Activated CD4-positive, alpha-beta T cell treated with anti-CD3 and anti-CD28 coated beads for 24 hours (primary cell): ENCODE measurements around the gene ZIC2.

ENCODE experiments used
- DNase-seq, 2 donors: peaks; one replicate each; pipeline ENCODE4 v3.0.0-alpha.2; 2020; ENCODE audit warnings: low read depth in 2 of 2

Gene ZIC2

GRCh38 chr13:99959540-99960230 is 21.9 kb upstream of the ZIC2 start:
- DNase-seq: no peak

- DNase-seq: no peak
These were observed 20.8 kb upstream of the ZIC2 start for GRCh38 chr13:99960663-99961311.

- no peak for DNase-seq
These were observed 19.9 kb upstream of the ZIC2 start for GRCh38 chr13:99961636-99962035.

- DNase-seq: no peak
These were observed 19.3 kb upstream of the ZIC2 start for GRCh38 chr13:99962242-99962641.

DNA sequence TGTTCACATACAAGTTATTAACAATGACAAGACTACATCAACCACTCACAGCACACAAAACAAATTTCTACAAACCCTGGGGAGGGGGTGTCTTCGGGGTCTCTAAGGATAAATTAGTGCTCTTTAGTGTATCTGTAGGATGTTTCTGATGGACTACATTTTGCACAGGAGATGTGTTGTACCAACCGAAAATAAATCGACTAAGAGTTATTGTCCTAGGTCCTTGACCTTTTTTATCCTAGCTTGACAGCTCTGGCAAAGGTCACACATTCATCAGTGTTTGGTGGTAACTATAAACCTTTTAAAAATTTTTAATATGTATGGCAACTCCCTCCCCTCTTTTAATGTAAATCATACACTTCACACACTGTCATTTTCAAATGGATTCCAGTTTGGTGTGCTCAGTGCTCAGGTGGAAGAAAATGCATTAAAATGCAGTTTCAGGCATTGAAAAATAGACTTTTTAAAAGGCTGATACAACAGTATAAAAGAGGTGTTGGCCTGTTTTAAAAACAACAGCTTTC is 17.7 kb upstream of the ZIC2 start:
- DNase-seq: no peak

- DNase-seq: no peak
These were observed 16.1 kb upstream of the ZIC2 start for GRCh38 chr13:99965329-99966000.

DNA sequence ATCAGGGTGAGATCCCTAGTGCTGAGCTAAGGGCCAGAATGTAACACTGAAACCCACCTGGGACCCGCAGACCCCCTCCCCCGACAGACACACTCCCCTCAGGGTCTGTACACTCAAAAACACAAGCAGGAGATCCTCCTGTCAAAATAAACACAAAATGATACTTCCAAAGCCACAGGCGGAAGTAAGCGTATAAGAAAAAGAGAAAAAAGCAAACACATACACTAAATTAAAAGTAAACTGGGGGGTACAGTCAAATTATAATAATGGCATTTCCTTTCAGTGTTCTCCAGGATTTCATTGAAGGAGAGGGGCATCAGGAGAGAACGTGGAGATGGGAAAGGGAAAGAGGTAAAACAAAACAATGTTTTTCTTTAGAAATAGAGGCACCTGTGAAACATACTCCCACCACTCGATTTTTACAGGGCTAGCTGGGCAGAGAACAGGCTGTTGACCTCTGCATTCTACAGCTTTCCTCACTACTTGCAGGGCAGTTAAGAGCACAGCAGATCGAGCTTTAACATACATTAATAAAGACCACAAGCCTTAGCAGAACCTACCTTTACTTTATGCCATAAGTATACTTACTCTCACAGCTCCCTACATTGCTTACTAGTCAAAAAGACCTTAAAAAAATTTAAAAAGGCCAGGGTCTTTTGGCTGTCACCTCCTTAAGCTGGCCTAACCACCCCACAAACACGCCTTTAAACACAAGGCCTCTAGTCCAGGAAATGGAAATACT is 15.3 kb upstream of the ZIC2 start:
- DNase-seq: no peak

DNA sequence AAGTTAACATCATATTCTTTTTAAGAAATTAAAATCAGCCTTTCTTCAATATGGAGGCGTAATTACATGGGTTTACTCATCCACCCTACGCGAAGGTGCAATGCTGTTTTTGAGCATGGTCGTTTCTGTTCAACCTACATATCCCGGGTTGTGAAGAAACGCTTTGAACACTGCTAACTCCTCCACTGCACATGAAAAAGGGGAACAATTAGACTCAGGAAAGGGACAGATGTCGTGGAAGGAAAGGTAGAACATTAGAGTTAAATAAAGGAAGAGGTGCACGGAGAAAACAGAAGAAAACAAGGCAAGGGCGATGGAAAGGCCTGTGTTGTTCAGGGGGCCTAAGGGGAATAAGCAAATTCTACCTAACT is 14.1 kb upstream of the ZIC2 start:
- DNase-seq: no peak

DNA sequence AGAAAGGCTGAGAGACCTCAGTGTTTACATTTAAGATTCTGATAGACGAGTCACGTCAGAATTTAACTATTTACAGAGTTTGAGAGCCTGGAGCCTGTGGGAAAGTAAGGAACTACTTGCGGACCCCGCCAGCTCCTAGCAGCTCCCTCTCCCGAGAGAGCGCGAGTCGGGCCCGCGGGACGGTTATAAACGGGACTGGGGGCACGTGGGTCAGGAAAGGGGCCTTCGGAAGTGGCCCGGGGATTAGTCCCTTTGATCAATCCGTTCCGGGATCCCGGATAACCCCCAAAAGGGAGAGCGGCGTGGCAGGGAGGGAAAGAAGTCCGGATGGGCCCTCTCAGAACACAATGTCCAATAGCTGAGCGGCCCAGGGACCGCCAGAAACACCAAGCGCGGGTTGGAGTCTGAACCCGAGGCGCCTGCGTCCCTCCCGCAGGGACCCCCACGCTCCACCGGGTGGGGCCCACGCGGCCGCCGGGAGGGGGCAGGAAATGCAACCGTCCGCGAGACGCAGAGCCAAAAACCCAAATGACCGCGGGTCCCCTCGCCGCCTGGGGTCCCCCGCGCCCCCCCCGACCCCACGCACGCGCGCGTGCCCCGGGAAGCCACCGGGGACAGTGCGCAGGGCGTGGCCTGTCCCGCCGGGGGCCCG is 13.6 kb upstream of the ZIC2 start:
- no peak for DNase-seq

- DNase-seq: no peak
These were observed 12.8 kb upstream of the ZIC2 start for GRCh38 chr13:99968521-99969452.

DNA sequence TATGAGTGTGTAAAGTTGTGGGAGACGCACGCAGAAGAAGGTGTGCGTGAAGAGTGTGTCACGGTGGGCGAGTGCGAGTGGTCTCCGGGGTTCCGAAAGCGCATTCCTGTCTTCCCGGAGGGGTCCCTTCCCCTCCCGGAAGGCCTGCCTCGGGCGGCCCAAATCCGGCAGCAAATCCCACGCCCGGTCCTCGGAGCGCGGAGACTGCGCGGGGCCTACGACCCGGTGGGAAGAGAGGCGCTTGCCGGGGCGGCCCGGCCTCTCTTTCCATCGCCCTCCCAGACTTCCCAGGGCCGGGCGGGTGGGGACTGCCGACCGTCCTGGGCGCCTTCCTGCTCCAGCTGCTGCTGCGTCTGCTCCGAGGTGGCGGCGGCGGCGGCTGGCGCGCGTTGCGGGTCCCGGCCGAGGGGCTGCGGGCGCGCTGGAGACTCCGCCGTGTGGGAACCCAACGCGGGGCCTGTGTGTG is 12.1 kb upstream of the ZIC2 start:
- DNase-seq: no peak

DNA sequence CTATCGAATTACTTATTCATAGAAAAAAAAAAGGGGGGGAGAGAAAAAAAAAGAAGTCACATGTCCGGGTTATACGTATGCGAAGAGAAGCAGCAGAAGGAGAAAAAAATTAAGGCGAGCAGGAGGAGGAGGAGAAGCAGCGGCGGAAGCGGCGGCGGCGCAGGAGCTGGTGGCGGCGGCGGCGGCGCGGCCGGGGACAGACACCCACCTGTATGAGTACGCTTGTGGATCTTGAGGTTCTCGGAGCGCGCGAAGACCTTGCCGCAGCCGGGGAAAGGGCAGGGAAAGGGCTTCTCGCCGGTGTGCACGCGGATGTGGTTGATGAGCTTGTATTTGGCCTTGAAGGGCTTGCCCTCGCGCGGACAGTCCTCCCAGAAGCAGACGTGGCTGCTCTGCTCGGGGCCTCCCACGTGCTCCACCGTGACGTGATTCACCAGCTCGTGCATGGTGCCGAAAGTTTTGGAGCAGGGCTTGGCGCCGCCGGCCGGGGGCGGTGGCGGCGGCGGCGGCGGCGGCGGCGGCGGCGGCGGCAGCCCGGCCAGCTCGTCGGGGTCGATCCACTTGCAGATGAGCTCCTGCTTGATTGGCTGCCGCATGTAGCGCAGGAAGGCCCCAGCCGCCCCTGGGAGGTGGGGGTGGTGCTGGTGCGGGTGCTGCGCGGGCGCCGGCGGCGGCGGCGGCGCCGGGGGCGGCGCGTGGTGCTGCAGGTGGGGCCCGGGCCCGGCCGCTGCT is 11.5 kb upstream of the ZIC2 start:
- DNase-seq: no peak

- DNase-seq: no peak
These were observed 10.7 kb upstream of the ZIC2 start for GRCh38 chr13:99970651-99971575.

- DNase-seq: no peak
These were observed 9.9 kb upstream of the ZIC2 start, which contains the start of gene ZIC5 for GRCh38 chr13:99971576-99972189. Gene ZIC5, minus strand, starts transcription at chr13:99971767. Its CDS starts 164 bp downstream, at chr13:99971603.

- no peak for DNase-seq
These were observed 9.3 kb upstream of the ZIC2 start for GRCh38 chr13:99972190-99972731.

DNA sequence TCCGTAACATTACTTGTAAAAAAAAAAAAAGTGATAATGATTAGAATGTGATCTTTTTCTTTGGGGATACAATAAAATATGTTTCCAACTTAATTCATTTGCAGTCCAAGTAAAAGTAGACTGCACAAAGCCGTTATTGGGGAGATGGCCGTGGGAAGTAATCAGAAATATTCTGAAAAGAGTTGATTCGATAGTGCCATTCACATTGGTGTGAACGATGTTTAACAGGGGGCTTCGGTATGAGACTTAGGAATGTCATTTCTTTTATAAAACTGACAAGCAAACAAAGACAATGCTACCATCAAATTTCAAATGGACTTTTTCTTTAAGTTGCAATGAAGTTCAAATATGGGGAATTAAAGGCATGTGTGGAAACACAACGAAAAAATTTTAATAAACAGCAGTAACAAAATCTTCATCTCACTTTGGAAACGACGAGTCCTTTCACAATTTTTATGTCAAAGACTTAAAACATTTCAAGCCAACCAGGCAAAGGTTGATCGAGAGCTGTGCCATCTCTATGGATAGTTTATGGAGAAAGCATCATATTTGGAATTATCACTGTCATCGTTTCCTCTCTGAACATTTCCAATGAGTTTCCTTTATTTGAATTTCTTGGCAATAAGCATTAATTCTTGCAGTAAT is 8.3 kb upstream of the ZIC2 start:
- DNase-seq: no peak

GRCh38 chr13:99973808-99974185 is 7.8 kb upstream of the ZIC2 start:
- no peak for DNase-seq
